ENCODE data around the gene CECR2. TPM values are rescaled to one million over a fixed set of nuclear protein-coding genes. Genes with fewer than 3 reads are reported as not detected.
A peak's percentile ranks its signal among the peaks of the same experiment; 100 is the strongest.

CECR2 gene
- total RNA-seq, 4 donors from 2014 or later = 1.8 to 2.7 (median 2.2) TPM

- WGBS, 2 donors = 66 to 75% methylated on average over 2 of the region's 2 CpGs
- intact Hi-C loops (cut with DNase I; ENCODE audit: low total_unique reads) = no loop called here
- DNase-seq (ENCODE audit: low spot score in 2 of 2) = peak in 1 of 2 donors; percentile 8
- TF ChIP-seq CTCF (IDR thresholded peaks at IDR 0.05) (no peak), POLR2A (IDR thresholded peaks at IDR 0.05) (no peak)
- H3K4me3 ChIP-seq (ENCODE audit: low read depth, poor library complexity, severe bottlenecking) = no peak overlapping the region
Observed at GRCh38 chr22:17483688-17484372, 114.6 kb downstream of the CECR2 start.

- intact Hi-C loops (cut with DNase I; ENCODE audit: low total_unique reads) = no loop called here
- WGBS, 2 donors = 76% methylated on average over 12 of the region's 12 CpGs
- H3K4me3 ChIP-seq (ENCODE audit: low read depth, poor library complexity, severe bottlenecking) = no peak overlapping the region
- DNase-seq (ENCODE audit: low spot score in 2 of 2) = no peak
- no peak for TF ChIP-seq POLR2A (IDR thresholded peaks at IDR 0.05)
- no peak for TF ChIP-seq CTCF (IDR thresholded peaks at IDR 0.05)
Observed at GRCh38 chr22:17484608-17485007, 115.3 kb downstream of the CECR2 start.

- no peak for TF ChIP-seq CTCF (IDR thresholded peaks at IDR 0.05)
- TF ChIP-seq POLR2A (IDR thresholded peaks at IDR 0.05) = no peak
- intact Hi-C loops (cut with DNase I; ENCODE audit: low total_unique reads) = no loop called here
- no peak overlapping the region for H3K4me3 ChIP-seq (ENCODE audit: low read depth, poor library complexity, severe bottlenecking)
- 74 to 80% methylated on average over 10 of the region's 10 CpGs for WGBS, 2 donors
- DNase-seq (ENCODE audit: low spot score in 2 of 2) = peak in 1 of 2 donors; percentile 40
Observed at GRCh38 chr22:17486313-17486712, 117.1 kb downstream of the CECR2 start.

GRCh38 chr22:17486719-17487118 is 117.5 kb downstream of the CECR2 start:
- TF ChIP-seq POLR2A (IDR thresholded peaks at IDR 0.05) = no peak
- TF ChIP-seq CTCF (IDR thresholded peaks at IDR 0.05) = no peak
- WGBS, 2 donors = 82 to 95% methylated on average over 10 of the region's 10 CpGs
- no peak for DNase-seq (ENCODE audit: low spot score in 2 of 2)
- no peak overlapping the region for H3K4me3 ChIP-seq (ENCODE audit: low read depth, poor library complexity, severe bottlenecking)
- intact Hi-C loops (cut with DNase I; ENCODE audit: low total_unique reads) = no loop called here

GRCh38 chr22:17489101-17489500 is 119.8 kb downstream of the CECR2 start:
- WGBS, 2 donors = 75% methylated on average over 6 of the region's 6 CpGs
- no peak overlapping the region for H3K4me3 ChIP-seq (ENCODE audit: low read depth, poor library complexity, severe bottlenecking)
- intact Hi-C loops (cut with DNase I; ENCODE audit: low total_unique reads) = no loop called here
- DNase-seq (ENCODE audit: low spot score in 2 of 2) = peak in 1 of 2 donors; percentile 76
- TF ChIP-seq POLR2A (IDR thresholded peaks at IDR 0.05) (no peak), CTCF (IDR thresholded peaks at IDR 0.05) (no peak)
